Measurements from ENCODE around the gene TFDP2. TPM values are rescaled to one million over a fixed set of nuclear protein-coding genes. Genes with fewer than 3 reads are reported as not detected.
"Not testable (repeated sequence)": the region's sequence is repeated elsewhere in the genome, so short reads cannot be mapped to it uniquely, and the experiment has no call there.

The TFDP2 gene
- total RNA-seq, 1 donor from 2014 or later = 64.5 TPM

DNA sequence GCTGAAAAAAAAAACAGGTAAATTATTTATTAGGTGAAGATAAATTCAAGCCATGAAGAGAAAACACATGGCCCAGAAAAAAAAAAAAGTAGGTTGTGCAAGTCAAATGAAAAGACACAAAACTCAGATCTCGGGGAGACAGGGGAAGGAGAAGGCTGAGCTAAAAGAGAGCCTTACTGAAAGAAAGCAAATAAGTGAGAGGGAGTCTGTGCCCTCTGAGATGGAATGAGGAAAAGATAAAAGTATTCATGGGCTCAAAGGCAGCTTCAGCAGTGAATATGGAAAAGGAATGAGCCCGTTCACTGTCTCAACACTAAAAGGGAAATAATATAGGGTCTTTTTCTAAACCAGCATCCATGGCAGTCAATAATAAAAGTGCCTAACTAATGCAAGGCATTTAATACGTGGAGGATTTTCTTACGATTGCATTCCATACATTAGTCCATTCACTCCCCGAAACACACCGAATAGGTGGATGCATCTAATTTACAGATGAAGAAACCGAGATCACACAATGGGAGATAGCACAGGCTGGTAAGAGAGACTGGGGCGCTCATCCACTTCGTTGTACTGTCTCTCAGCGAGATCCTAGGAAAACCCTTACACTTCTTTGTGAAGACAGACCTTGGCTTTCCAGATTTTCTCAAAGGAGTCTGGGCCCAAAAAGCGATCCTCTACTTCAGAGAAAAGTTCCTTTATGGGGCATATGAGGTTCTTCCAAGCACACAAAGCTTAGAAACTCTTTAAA, 1.1 kb downstream of the TFDP2 start:
- DNase-seq (ENCODE audit: low read depth, low spot score) = no peak
- Mint-ChIP-seq H3K27ac (ENCODE audit: unreplicated experiment) (peak overlapping the region; percentile 75), H3K27me3 (ENCODE audit: low read depth) (peaks cover 30% of the 10 kb centered on the region), H3K4me1 (peaks cover 19% of the 10 kb centered on the region), H3K36me3 (ENCODE audit: low read depth) (peaks cover 3% of the 10 kb centered on the region), H3K4me3 (peak overlapping the region; percentile 89), H3K9me3 (no peaks in the 10 kb centered on the region)
- no peak for TF ChIP-seq CTCF (conservative IDR thresholded peaks at IDR 0.05)

GRCh38 chr3:142144587-142144986, 4.8 kb downstream of the TFDP2 start:
- not testable (repeated sequence) for DNase-seq (ENCODE audit: low read depth, low spot score); H3K9me3 Mint-ChIP-seq; H3K4me3 Mint-ChIP-seq; H3K27ac Mint-ChIP-seq (ENCODE audit: unreplicated experiment); H3K27me3 Mint-ChIP-seq (ENCODE audit: low read depth)
- peaks cover 19% of the 10 kb centered on the region for H3K4me1 Mint-ChIP-seq
- H3K36me3 Mint-ChIP-seq (ENCODE audit: low read depth) = peaks cover 16% of the 10 kb centered on the region

DNA sequence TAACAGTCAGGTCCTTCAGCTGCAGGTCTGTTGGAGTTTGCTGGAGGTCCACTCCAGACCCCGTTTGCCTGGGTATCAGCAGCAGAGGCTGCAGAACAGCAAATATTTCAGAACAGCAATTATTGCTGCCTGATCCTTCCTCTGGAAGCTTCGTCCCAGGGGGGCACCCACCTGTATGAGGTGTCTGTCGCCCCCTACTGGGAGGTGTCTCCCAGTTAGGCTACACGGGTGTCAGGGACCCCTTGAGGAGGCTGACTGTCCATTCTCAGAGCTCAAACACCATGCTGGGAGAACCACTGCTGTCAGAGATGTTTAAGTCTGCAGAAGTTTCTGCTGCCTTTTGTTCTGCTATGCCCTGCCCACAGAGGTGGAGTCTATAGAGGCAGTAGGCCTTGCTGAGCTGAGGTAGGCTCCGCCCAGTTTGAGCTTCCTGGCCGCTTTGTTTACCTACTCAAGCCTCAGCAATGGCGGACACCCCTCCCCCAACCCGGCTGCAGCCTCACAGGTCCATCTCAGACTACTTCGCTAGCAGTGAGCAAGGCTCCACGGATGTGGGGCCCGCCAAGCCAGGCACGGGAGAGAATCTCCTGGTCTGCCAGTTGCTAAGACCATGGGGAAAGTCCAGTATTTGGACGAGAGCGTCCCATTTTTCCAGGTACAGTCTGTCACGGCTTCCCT, 8.6 kb downstream of the TFDP2 start:
- H3K9me3 Mint-ChIP-seq; H3K27ac Mint-ChIP-seq (ENCODE audit: unreplicated experiment); DNase-seq (ENCODE audit: low read depth, low spot score): not testable (repeated sequence)

DNA sequence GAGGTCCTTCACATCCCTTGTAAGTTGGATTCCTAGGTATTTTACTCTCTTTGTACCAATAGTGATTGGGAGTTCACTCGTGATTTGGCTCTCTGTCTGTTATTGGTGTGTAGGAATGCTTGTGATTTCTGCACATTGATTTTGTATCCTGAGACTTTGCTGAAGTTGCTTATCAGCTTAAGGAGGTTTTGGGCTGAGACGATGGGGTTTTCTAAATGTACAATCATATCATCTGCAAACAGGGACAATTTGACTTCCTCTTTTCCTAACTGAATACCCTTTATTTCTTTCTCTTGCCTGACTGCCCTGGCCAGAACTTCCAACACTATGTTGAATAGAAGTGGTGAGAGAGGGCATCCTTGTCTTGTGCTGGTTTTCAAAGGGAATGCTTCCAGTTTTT, 12.3 kb downstream of the TFDP2 start:
- not testable (repeated sequence) for DNase-seq (ENCODE audit: low read depth, low spot score); H3K4me3 Mint-ChIP-seq; H3K9me3 Mint-ChIP-seq; H3K4me1 Mint-ChIP-seq; H3K27ac Mint-ChIP-seq (ENCODE audit: unreplicated experiment); H3K27me3 Mint-ChIP-seq (ENCODE audit: low read depth)
- H3K36me3 Mint-ChIP-seq (ENCODE audit: low read depth) = peaks cover 23% of the 10 kb centered on the region

More for the DNA sequence above, 8.6 kb downstream of the TFDP2 start:
- peaks cover 30% of the 10 kb centered on the region for H3K36me3 Mint-ChIP-seq (ENCODE audit: low read depth)
- not testable (repeated sequence) for H3K4me1 Mint-ChIP-seq; H3K4me3 Mint-ChIP-seq; H3K27me3 Mint-ChIP-seq (ENCODE audit: low read depth)

GRCh38 chr3:142134799-142135325, 14.5 kb downstream of the TFDP2 start:
- no peak overlapping the region for H3K4me3 Mint-ChIP-seq
- no peak for TF ChIP-seq CTCF (conservative IDR thresholded peaks at IDR 0.05)
- DNase-seq (ENCODE audit: low read depth, low spot score) = no peak
- H3K9me3 Mint-ChIP-seq = no peaks in the 10 kb centered on the region
- peaks cover 16% of the 10 kb centered on the region for H3K36me3 Mint-ChIP-seq (ENCODE audit: low read depth)
- H3K27ac Mint-ChIP-seq (ENCODE audit: unreplicated experiment) = no peak overlapping the region
- no peaks in the 10 kb centered on the region for H3K4me1 Mint-ChIP-seq
- H3K27me3 Mint-ChIP-seq (ENCODE audit: low read depth) = no peaks in the 10 kb centered on the region

DNA sequence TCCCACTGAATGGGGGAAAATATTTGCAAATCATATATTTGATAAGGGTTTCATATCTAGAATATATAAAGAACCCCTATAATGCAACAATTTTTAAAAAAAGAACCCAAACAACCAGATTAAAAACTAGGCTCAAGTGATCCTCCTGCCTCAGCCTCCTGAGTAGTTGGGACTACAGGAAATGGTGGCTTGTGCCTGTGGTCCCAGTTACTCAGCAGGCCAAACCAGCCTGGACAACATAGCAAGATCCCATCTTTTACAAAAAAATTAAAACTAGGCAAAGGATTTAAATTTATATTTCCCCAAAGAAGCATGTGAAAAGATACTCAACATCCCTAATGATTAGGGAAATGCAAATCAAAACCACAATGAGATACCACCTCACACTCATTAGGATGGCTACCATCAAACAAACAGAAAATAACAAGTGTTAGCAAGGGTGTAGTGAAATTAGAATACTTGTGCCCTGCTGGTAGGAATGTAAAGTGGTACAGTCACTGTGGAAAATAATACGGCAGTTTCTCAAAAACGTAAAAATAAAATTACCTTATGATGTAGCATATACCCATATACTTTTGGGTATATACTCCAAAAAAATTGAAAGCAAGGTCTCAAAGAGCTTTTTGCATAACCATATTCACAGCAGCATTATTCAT, 19.7 kb downstream of the TFDP2 start:
- H3K27me3 Mint-ChIP-seq (ENCODE audit: low read depth) = no peaks in the 10 kb centered on the region
- no peak overlapping the region for H3K27ac Mint-ChIP-seq (ENCODE audit: unreplicated experiment)
- no peaks in the 10 kb centered on the region for H3K9me3 Mint-ChIP-seq
- no peaks in the 10 kb centered on the region for H3K36me3 Mint-ChIP-seq (ENCODE audit: low read depth)
- TF ChIP-seq CTCF (conservative IDR thresholded peaks at IDR 0.05) = peak; percentile 49
- DNase-seq (ENCODE audit: low read depth, low spot score) = no peak
- H3K4me1 Mint-ChIP-seq = peaks cover 7% of the 10 kb centered on the region
- H3K4me3 Mint-ChIP-seq = no peak overlapping the region
